C4-2B (cell line): ENCODE data around the gene B3GNT4.

ENCODE experiments used
- CTCF ChIP-seq: fragments of 450-650 bp; conservative IDR thresholded peaks from 2 replicates; pipeline ENCODE4 v1.5.1; 2017; ENCODE audit warnings: mild to moderate bottlenecking
- ZFX ChIP-seq: fragments of 450-650 bp; IDR thresholded peaks from 2 replicates; pipeline ENCODE4 v1.6.1; 2017

DNA sequence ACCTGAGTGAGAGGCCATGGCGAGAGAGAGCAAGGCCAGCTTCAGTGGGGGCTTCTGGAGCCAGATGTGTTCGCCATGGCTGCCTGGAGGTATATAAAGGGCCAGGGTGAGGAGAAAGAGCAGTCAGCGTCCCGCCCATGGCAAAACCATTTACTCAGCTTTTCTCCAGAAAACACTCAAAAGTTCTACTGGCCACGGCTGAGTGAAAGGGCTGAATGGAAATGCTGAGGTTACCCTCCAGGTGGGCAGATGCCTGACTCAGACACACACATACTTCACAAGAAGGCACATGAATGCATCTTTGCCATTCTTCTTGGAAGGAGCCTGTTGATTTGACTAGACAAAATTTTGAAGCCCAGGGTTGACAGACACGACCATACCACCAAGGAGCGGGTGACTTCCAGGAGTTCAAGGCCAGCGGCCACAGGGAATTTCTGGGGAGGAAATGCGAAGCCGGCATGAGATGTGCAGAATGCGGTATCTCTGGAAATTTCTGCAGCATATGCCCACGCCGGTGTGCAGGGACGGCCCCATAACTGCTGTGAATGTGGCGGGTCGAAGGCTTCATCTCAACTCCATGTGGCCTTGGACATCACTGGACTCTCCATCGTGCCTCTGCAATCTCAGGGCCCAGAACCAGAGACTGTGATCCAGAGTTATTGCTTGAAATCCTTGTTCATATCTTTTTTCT lies 29.2 kb upstream of the B3GNT4 start, which contains the start of gene IL31:
- no peak for TF ChIP-seq CTCF
- no peak for TF ChIP-seq ZFX
